Loucy (cell line): ENCODE results near the gene HES5.

ENCODE experiments used
- EZH2phosphoT487 ChIP-seq: fragments of 200-600 bp; IDR thresholded peaks from 2 replicates; pipeline ENCODE4 v1.6.1; 2018; ENCODE audit warnings: antibody characterized with exemption, mild to moderate bottlenecking, moderate library complexity, borderline replicate concordance
- TF ChIP-seq, protein P1 (sequence below): fragments of 200-600 bp; sonication (generic); conservative IDR thresholded peaks from 2 replicates; pipeline ENCODE4 v1.5.1; 2014; ENCODE audit warnings: mild to moderate bottlenecking, antibody characterized with exemption, low read length

DNA sequence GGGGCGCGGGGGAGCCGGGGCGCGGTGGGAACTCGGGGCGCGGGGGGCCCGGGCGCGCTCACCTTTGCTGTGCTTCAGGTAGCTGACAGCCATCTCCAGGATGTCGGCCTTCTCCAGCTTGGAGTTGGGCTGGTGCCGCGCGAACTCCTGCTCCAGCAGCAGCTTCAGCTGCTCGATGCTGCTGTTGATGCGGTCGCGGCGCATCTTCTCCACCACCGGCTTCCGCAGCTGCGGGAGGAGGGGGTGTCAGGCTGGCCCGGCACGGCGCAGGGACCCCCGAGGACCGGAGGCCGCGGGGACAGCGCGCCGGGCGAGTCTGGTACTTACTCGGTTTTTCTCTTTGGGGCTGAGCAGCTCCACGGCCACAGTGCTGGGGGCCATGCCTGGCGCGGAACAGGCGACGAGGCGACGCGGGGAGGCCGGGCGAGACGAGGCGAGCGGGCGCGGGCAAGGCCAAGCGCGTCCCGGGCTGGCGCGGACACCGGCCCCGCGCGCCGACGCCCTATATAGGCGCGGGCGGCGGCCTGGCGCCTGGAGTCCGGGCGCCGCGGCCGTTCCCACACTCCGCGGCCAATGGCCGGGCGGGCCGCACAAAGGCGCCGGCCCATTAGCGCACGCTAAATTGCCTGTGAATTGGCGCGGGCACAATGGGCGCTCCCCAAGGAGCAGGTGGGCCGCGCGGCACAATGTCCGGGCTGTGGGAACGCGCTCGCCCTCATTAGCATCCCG lies at the start of gene HES5:
- TF ChIP-seq, protein P1, sequence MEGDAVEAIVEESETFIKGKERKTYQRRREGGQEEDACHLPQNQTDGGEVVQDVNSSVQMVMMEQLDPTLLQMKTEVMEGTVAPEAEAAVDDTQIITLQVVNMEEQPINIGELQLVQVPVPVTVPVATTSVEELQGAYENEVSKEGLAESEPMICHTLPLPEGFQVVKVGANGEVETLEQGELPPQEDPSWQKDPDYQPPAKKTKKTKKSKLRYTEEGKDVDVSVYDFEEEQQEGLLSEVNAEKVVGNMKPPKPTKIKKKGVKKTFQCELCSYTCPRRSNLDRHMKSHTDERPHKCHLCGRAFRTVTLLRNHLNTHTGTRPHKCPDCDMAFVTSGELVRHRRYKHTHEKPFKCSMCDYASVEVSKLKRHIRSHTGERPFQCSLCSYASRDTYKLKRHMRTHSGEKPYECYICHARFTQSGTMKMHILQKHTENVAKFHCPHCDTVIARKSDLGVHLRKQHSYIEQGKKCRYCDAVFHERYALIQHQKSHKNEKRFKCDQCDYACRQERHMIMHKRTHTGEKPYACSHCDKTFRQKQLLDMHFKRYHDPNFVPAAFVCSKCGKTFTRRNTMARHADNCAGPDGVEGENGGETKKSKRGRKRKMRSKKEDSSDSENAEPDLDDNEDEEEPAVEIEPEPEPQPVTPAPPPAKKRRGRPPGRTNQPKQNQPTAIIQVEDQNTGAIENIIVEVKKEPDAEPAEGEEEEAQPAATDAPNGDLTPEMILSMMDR: no peak
- TF ChIP-seq EZH2phosphoT487: no peak
